Measurements from ENCODE around the gene DLGAP1.

GRCh38 chr18:3709205-3709604, 745.9 kb downstream of the DLGAP1 start:
- TF ChIP-seq YY1 (IDR thresholded peaks at IDR 0.05) = no peak
- no peak for TF ChIP-seq JUND (IDR thresholded peaks at IDR 0.05)
- TF ChIP-seq HNF4G (IDR thresholded peaks at IDR 0.05) = no peak
- no peak for TF ChIP-seq TAF1 (conservative IDR thresholded peaks at IDR 0.05)
- TF ChIP-seq CTCF (IDR thresholded peaks at IDR 0.05; ENCODE audit: low read depth, low read length, missing input control) = no peak
- no peak for TF ChIP-seq ZBTB33 (IDR thresholded peaks at IDR 0.05)
- no peak for TF ChIP-seq REST (IDR thresholded peaks at IDR 0.05)
- TF ChIP-seq ATF3 (IDR thresholded peaks at IDR 0.05) = no peak
- TF ChIP-seq SP1 (IDR thresholded peaks at IDR 0.05) = no peak
- no peak for TF ChIP-seq EGR1 (IDR thresholded peaks at IDR 0.05; ENCODE audit: low read depth in 2 of 2)

Measured in liver (tissue), 3 donors.